HepG2 (cell line): ENCODE measurements around the gene COASY. TPM values are rescaled to one million over a fixed set of nuclear protein-coding genes. Genes with fewer than 3 reads are reported as not detected.
A peak's percentile ranks its signal among the peaks of the same experiment; 100 is the strongest.

Source experiments
- CENPT ChIP-seq: sonication (generic); formaldehyde crosslinking; IDR thresholded peaks from 2 replicates; pipeline ENCODE4 v1.8.0; 2022; ENCODE audit warnings: low read depth, mild to moderate bottlenecking, moderate library complexity, missing genetic modification reagents
- CTCF ChIP-seq: sonication (generic); formaldehyde crosslinking; IDR thresholded peaks from 2 replicates; pipeline ENCODE4 v1.5.0; 2020; ENCODE audit warnings: mild to moderate bottlenecking, missing genetic modification reagents, moderate library complexity
- HNRNPLL ChIP-seq: fragments of 200-400 bp; formaldehyde crosslinking; IDR thresholded peaks from 2 replicates; pipeline ENCODE4 v1.6.1; 2017; ENCODE audit warnings: mild to moderate bottlenecking, low read depth, low read length; ENCODE audit not compliant: poor library complexity, severe bottlenecking
- POGK ChIP-seq: sonication (generic); formaldehyde crosslinking; conservative IDR thresholded peaks from 2 replicates; pipeline ENCODE4 v1.8.0; 2022; ENCODE audit warnings: mild to moderate bottlenecking, moderate library complexity, missing genetic modification reagents
- ZBTB20 ChIP-seq: sonication (generic); formaldehyde crosslinking; IDR thresholded peaks from 2 replicates; pipeline ENCODE4 v1.8.1; 2023; ENCODE audit warnings: missing genetic modification reagents, low read depth, mild to moderate bottlenecking, borderline replicate concordance
- ZBTB4 ChIP-seq: sonication (generic); formaldehyde crosslinking; IDR thresholded peaks from 2 replicates; pipeline ENCODE4 v1.4.0; 2020; ENCODE audit warnings: missing genetic modification reagents, mild to moderate bottlenecking, borderline replicate concordance
- ZBTB8A ChIP-seq: sonication (generic); formaldehyde crosslinking; IDR thresholded peaks from 2 replicates; pipeline ENCODE4 v1.4.0; 2020; ENCODE audit warnings: mild to moderate bottlenecking, low read depth, missing genetic modification reagents, borderline replicate concordance
- ZMYM4 ChIP-seq: sonication (generic); formaldehyde crosslinking; IDR thresholded peaks from 2 replicates; pipeline ENCODE4 v1.8.1; 2023; ENCODE audit warnings: mild to moderate bottlenecking, missing genetic modification reagents
- ZNF646 ChIP-seq: sonication (generic); formaldehyde crosslinking; IDR thresholded peaks from 2 replicates; pipeline ENCODE4 v1.9.0; 2021; ENCODE audit warnings: mild to moderate bottlenecking, missing genetic modification reagents
- ZXDC ChIP-seq: sonication (generic); formaldehyde crosslinking; IDR thresholded peaks from 2 replicates; pipeline ENCODE4 v1.5.0; 2020; ENCODE audit warnings: mild to moderate bottlenecking, missing genetic modification reagents
- polyA plus RNA-seq, 8 experiments: library from polyadenylated mRNA; depleted of rRNA in 3 of 8; stranded (reverse) in 7 of 8; unstranded in 1 of 8; fragments of >200 nt; fragmentation: Illumina TruSeq in 4 of 8; extraction: Trizol in 4 of 8; gene quantifications; 2 replicates each; pipeline versions ENCODE4 v1.2.1 to v1.2.3, GENCODE V29; 2011 to 2016; ENCODE audit warnings: low read depth in 4 of 8, missing spikeins in 1 of 8, mixed read lengths in 1 of 8; ENCODE audit not compliant: insufficient read depth in 1 of 8
- total RNA-seq, 5 experiments: library from RNA; depleted of rRNA; stranded (reverse); fragments of >200 nt; fragmentation: Illumina TruSeq; extraction: Trizol; gene quantifications; 2 replicates each; pipeline ENCODE4 v1.2.3, GENCODE V29; 2016; ENCODE audit warnings: low read depth in 1 of 5

The COASY gene
- total and polyA plus RNA-seq, 2 of the 13 experiments (the other 11 are each of a cell fraction or from before 2014, with no cell fraction given), result 90.7 to 125 TPM

- TF ChIP-seq HNRNPLL, result no peak
- TF ChIP-seq POGK (CRISPR knock-in tag), result peak; percentile 87
- TF ChIP-seq ZBTB20 (CRISPR knock-in tag), result no peak
- TF ChIP-seq ZBTB8A (CRISPR knock-in tag), result no peak
- peak; percentile 54; the same call in 1 of the 2 replicates for TF ChIP-seq ZNF646 (CRISPR knock-in tag)
- TF ChIP-seq ZXDC, result peak; percentile 70; the same call in 1 of the 2 replicates
- no peak for TF ChIP-seq CTCF (CRISPR knock-in tag)
- no peak for TF ChIP-seq CENPT (CRISPR knock-in tag)
- no peak for TF ChIP-seq ZMYM4 (CRISPR knock-in tag)
- TF ChIP-seq ZBTB4 (CRISPR knock-in tag), result no peak
Observed at GRCh38 chr17:42562388-42563142, 617 bp downstream of the COASY start (continued).
